DMS153 (cell line): ENCODE results near the gene TRAPPC2L.
"Not testable (repeated sequence)": the region's sequence is repeated elsewhere in the genome, so short reads cannot be mapped to it uniquely, and the experiment has no call there.

Source experiments
- DNase-seq: peaks from one replicate; lab custom pipeline; 2025; lab: John Stamatoyannopoulos, UW

TRAPPC2L gene

GRCh38 chr16:88818575-88818874 is 38.4 kb upstream of the TRAPPC2L start:
- no peak for DNase-seq

DNA sequence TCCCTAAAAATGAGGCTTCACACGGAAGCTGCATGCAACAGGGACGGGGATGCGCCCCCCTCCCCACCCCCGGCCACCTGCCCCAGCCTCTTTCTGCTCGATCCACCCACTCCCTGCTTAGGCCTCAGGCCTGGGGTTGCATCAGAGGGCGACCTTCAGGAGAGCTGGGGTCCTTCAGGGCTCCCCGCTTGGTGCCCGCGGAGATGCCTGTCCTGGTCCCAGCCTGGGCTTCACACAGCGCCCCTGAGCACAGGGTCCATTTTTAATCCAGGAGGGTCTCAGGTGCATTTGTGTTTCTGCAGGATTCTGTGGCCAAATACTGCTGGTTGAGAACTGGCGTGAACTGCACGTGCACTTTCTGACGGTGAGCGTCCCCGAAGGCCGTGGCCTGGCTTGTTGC is 37.8 kb upstream of the TRAPPC2L start:
- no peak for DNase-seq

DNA sequence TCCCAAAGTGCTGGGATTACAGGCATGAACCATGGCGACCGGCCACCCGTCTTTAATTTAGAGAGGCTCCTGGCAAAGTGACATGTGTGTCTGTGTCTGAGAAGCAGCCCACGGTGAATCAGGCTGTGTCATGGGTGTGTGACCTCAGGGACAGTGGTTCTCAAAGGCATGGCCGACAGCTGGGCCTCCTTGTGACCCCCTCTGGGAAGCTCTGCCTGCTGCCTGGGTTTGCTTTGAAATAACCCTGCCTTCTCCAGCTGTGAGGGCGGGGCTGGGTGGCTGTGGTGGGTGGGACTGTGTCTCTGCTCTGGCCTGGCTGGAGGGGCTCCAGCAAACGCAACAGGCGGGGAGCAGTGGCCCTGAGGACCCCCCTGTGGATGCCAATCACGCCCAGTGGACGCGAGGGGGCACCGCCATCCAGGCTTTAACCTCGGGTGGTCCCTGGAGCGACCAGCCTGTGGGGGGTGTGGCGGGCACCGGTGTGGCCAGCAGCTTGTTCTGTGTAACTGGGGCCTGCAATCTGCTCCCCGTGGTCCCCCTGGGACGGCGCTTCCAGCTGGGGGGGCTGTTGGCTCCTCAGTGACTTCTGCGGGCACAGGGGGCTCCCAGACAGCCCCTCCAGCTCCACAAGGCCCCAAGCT is 36.4 kb upstream of the TRAPPC2L start:
- no peak for DNase-seq

GRCh38 chr16:88821168-88821850 is 35.6 kb upstream of the TRAPPC2L start:
- no peak for DNase-seq

GRCh38 chr16:88822281-88823040 is 34.5 kb upstream of the TRAPPC2L start:
- no peak for DNase-seq

GRCh38 chr16:88823646-88824045 is 33.3 kb upstream of the TRAPPC2L start:
- not testable (repeated sequence) for DNase-seq

- no peak for DNase-seq
These were observed 32.5 kb upstream of the TRAPPC2L start for GRCh38 chr16:88824256-88825077.

GRCh38 chr16:88825146-88825545 is 31.8 kb upstream of the TRAPPC2L start:
- no peak for DNase-seq

DNA sequence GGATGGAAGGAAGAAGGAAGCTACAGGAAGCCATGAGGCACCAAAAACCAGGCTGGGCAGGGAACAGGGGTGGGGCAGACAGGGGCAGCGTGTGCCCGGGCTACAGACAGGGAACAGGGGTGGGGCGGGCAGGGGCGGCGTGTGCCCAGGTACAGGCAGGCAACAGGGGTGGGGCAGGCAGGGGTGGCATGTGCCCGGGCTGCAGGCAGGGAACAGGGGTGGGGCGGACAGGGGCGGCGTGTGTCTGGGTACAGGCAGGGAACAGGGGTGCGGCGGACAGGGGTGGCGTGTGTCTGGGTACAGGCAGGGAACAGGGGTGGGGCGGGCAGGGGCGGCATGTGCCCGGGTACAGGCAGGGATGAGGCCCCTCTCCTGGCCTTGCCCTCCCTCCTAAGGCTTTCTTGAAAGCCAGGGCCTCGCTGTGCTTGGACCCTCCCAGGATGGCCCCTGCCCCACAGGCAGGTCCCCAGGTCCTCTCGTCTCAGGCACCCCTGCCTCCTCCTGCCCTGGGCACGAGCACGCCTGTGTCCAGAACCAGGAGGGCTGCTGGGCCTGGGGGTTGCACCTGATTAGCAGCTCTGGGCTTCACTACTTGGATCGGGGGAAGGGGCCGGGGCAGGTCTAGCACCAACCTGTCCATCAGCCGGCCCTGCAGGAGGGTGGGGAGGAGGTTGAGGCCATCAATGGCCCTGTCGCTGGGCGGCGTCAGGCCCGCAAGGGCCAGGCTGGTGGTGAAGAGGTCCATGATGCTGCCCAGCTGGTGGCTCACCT is 30.7 kb upstream of the TRAPPC2L start:
- no peak for DNase-seq

DNA sequence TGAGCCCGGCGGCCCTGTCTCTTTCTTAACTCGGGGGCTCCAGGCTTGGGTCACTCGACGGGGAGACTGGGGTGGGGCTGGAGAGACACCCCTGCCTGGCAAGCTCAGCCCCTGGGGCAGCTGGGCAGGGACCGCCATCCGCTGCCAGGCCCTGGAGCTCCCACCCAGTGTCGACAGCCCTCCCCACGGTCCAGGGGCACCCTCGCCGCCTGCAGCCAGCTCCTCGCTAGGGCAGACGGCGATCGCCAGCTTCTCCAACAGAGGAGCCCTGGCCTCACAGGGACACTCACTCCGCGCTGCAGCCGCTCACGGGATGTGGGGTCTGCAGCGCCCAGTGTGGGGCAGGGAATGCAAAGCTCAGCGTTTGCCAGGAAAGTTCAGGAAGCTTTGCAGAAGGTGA is 29.2 kb upstream of the TRAPPC2L start:
- DNase-seq = no peak

DNA sequence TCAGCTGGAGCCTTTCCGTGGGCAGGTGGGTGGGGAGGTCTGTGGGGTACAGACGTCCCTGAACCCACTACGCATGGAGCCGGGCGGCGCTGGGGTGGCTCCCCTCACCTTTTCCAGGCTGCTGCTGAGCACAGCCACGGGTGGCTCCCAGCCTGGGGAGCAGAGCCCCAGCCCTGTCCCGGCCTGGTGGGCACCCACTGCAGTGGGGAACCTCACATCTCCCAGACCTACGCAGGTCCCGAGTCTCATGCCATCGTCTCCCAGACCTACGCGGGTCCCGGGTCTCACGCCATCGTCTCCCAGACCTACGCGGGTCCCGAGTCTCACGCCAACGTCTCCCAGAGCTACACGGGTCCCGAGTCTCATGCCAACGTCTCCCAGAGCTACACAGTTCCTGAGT is 28.2 kb upstream of the TRAPPC2L start:
- DNase-seq = no peak

DNA sequence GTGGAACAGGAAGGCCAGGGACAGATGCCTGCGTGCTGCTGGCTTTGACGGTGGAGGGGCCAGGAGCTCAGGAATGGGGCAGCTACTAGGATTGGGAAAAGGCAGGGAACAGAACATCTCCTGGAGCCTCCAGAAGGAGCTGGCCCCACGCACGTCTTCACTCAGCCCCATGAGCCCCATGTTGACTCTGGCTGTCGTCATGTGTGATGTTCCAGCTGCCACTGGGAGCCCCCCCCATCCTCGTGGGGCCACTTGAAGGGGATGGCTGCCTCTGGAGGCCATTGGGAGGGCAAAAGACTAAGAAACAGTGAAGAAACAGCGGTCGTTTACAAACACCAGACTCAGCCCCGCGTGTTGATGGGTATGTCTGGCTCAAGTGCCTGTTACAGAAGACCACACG is 26.7 kb upstream of the TRAPPC2L start:
- DNase-seq = no peak

GRCh38 chr16:88830783-88831182 is 26.1 kb upstream of the TRAPPC2L start:
- no peak for DNase-seq

DNA sequence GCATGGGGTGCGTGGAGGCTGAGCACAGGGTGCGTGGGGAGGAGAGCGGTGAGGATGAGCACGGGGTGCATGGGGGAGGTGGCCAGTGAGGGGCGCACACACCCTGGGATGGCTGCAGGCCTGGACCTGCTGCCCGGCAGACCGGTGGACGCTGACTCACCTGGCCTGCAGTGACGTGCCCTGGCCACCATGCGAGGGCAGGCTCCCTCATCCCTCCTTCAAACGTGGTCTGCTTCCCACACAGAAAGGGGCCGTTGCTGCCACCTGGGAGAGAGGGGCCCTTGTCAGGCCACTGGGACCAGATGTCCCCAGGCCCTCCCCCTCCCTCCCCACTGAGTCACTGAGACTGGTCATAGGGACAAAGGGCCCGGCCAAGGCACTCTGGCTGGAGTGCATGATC is 25.1 kb upstream of the TRAPPC2L start:
- DNase-seq = no peak

DNA sequence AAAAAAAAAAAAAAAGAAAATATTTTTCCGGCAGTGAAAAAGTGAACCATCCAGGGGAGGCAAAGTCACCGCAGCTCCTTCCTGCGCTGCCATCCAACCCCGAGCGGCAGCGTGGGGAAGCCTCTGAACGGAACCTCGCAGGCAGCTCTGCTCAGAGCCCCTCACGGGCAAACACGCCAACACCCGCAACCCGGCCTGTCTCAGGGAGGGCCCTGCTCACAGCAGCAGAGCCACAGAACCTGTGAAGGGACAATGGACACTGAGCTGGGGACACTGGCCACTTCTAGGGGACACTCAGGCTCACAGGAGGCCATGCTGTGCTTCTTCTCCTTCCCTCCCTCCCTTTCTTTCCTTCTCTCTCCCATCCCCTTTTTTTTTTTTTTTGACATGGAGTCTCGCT is 23.8 kb upstream of the TRAPPC2L start:
- DNase-seq = no peak

- DNase-seq = no peak
These were observed 22.3 kb upstream of the TRAPPC2L start for GRCh38 chr16:88834670-88835069.

DNA sequence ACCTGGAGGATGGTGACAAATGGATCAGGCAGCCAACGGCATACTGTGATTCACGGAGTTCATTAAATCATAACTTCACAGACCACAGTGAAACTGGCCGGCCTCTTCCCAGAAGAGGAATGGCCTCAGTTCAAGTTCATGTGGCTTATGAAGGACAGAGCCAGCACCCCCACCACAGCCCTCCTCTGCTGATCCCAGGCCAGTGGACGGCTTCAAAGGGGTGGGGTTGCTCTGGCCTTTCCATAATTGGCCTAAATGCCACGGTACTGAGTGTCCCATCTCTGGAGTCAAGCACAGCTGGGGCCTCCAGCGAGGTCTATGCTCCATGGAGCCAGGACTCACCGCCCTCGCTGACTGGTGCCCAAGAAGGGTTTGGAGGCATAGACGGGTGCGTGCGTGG is 21.5 kb upstream of the TRAPPC2L start:
- no peak for DNase-seq

DNA sequence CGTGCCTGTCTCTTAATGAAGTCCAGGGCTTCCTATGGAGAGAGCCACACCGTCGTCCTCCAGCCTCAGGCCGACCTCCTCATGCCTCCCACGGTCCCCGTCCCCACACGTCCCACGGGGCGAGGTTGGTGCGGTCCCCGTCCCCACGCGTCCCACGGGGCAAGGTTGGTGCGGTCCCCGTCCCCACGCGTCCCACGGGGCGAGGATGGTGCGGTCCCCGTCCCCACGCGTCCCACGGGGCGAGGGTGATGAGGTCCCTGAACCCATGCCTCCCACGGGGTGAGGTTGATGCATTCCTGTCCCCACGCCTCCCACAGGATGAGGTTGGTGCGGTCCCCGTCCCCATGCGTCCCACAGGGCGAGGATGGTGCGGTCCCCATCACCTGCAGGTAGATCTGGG is 21.1 kb upstream of the TRAPPC2L start:
- no peak for DNase-seq

DNA sequence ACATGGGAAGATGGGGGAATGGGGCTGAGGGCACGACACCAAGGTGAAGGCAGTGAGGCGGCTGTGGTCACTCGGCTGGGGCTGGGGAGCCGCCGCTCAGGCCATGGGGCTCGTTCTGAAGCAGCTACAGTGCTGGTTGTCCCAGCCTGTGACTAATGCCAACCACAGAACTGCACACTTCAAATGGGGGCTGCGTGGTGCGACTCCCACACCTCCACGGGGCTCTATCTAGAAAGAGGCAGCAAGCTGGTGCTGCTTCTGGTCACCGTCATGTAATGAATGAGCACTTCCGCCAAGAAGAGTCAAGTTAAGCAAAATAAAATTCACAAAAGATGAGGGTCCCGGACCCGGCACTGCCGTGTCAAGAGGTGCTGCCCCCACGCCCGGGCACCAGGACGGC is 20.1 kb upstream of the TRAPPC2L start:
- no peak for DNase-seq

DNA sequence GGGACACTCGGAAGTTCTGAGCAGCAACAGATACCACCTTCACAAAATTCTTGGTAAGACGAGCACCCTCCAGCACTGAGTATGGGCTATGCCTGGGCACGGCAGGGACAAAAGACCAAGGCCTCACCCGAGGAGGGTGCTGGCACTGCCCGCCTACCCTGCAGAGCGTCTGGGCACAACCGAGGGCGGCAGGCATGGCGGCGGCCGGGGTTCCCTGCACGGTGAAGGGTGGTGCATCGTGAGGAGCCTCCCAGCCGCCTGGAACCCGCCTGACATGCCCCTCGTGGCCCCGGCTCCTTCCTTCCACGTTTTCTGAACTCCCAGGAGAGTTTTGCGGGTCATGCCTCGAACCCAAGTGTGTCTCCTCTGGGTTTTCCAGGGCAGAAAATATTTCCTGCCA is 19.1 kb upstream of the TRAPPC2L start:
- no peak for DNase-seq

DNA sequence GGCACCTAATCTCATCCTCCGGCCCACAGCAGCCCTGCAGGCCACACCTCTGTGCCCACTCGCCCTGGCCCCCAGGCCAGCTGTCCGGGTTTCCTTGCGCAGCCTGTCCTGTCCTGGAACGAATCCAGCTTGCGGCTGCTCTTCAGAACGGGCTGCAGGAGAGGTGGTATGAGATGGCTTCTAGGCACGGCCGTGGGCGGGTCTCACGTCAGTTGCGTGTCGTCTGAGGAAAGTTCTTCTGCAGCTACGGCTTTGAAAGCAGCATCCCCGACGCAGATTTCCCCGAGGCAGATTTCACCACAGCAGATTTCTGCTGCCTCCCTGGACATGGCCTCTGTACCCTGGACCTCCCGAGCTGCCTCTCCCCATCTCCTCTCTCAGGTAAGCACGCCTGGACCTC is 18.4 kb upstream of the TRAPPC2L start:
- no peak for DNase-seq

- DNase-seq = no peak
These were observed 17.8 kb upstream of the TRAPPC2L start for GRCh38 chr16:88839026-88839529.
